NCI-H2227 (cell line): ENCODE measurements around the gene MAP1LC3B.
"Not testable (repeated sequence)": the region's sequence is repeated elsewhere in the genome, so short reads cannot be mapped to it uniquely, and the experiment has no call there.

Experiments used
- DNase-seq: peaks from one replicate; lab custom pipeline; 2025; ENCODE audit not compliant: unreplicated experiment; lab: John Stamatoyannopoulos, UW

MAP1LC3B gene

DNA sequence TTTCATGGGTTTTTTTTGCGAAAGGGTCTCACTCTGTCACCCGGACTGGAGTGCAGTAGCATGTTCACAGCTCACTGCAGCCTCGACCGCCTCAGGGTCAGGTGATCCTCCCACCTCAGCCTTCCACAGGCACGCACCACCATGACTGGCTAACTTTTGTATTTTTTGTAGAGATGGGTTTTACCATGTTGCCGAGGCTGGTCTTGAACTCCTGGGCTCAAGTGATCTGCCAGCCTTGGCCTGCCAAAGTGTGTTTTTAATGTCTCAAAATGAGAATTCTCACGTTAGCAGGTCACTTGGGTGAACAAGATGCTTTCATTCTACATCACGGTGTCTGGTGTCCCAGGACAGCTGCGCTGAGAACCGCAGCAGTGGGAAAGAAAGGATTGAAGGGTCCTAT, 11.7 kb upstream of the MAP1LC3B start:
- no peak for DNase-seq

DNA sequence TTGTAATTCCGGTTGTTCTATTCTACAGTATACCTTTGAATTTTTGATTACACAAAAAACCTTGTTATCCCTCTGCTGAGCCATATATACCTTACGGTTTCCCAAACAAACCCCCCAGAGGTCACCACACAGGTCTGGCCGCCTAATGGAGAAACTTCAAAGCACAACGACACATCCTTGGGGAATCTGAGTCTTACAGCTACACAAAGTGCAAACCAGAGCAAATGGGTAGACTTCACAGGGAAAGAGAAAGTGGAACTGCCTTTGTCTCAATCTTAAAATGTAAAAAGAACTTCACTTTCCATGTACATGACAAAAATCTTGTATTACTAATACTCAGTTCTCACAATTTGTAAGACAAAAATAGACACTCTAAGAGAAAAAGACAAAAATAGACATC, 11.3 kb upstream of the MAP1LC3B start:
- DNase-seq, result no peak

DNA sequence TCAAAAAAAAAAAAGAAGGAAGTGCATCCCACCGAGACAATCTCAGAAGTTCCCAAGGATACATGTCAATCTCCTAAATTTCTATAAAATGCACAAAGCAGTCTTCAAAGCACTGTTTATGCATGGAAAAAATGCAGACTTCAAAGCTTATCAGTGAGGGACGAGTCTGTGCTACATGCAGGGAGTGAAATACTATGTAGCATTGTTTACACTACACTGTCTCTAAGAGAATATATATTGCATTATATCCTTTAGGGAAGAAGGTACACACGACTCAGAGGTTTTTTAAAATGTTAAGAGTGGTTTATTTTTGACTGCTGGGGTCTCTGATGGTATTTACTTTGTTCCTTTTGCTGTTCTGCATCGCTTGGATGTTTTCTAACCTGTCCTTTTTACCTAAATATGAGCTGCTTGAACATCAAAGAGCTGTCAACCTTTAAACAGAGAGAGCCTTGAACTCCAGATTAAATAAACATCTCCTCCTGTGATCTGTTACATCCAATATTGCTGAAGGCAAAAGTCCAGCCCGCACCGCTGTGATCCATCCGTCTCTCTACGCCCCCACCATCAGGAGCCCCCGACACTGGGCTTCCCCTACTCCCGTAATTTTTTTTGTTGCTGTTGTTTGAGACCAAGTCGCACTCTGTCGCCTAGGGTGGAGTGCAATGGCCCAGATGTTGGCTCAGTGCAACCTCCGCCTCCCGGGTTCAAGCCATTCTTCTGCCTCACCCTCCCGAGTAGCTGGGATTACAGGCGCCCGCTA, 9.9 kb upstream of the MAP1LC3B start:
- no peak for DNase-seq

DNA sequence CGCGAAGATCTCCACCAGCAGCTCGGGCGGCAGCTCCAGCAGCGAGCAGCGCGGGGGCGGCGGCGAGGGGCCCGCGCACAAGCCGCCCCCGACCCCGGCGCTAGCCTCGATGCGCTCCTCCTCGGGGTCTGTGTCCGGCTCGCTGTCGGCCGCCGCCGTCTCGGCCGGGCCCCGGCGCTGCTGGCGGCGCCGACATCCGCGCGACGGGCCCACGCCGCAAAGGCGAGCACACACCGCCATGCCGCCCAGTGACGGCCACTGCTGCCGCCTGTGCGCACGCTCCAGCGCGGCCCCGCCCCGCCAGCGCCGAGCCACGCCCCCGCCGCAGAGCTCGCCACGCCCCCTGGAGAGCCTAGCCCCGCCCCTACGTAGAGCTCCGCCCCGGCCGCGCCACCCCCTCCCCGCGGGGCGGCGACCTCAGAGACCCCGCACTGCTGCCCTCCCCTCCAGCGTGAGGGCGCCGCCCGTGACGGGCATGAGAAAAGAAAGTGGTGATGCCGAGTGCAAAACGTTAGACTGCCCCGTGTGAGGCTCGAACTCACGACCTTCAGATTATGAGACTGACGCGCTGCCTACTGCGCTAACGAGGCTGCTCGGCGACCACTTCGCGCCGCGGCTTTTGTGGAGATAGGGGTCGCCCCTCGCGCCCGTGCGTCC, 8.5 kb upstream of the MAP1LC3B start, which contains the start of gene FBXO31:
FBXO31 (minus strand) TSS at position 272 of the 657 bp plus-strand sequence; CDS start at position 240, 32 bp downstream.
- DNase-seq, result peak; percentile 89

DNA sequence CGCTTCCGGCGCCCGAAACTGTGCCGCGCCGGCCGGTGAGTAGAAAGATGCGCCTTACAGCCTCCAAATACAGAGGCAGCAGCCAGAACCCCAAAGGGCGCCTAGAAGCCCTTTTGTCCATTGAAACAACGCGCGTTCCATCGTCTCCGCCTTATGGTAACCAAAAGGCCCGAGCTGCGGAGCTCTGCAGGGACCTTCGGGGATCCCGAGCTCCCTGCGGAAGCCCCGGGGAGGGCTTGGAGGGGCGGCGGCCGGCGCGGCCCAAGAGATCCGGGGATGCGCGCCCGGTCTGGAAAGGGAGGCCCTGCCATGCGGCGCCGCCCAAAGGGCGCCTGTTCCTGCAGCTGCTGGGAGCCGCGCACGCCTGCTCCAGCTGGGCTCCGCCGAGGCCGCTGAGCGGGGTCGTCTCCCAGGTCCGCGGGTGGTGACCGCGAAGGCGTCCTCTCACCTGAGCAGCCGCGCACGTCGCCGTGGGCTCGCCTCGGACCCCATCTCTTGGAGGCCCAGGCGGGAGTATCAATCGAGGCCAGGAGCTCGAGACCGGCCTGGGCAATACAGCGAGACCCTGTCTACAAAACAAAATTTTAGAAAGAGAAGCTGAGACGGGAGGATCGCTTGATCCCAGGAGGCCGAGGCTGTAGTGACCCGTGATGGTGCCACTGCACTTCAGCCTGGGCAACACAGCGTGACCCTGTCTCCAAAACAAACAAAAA, 7.8 kb upstream of the MAP1LC3B start:
- no peak for DNase-seq

DNA sequence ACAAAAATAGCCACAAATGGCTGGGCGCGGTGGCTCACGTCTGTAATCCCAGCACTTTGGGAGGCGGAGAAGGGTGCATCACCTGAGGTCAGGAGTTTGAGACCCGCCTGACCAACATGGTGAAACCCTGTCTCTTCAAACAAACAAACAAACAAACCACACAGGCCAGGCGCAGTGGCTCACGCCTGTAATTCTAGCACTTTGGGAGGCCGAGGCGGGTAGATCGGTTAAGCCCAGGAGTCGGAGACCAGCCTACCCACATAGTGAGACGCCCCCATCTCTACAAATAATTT, 7.3 kb upstream of the MAP1LC3B start:
- not testable (repeated sequence) for DNase-seq

DNA sequence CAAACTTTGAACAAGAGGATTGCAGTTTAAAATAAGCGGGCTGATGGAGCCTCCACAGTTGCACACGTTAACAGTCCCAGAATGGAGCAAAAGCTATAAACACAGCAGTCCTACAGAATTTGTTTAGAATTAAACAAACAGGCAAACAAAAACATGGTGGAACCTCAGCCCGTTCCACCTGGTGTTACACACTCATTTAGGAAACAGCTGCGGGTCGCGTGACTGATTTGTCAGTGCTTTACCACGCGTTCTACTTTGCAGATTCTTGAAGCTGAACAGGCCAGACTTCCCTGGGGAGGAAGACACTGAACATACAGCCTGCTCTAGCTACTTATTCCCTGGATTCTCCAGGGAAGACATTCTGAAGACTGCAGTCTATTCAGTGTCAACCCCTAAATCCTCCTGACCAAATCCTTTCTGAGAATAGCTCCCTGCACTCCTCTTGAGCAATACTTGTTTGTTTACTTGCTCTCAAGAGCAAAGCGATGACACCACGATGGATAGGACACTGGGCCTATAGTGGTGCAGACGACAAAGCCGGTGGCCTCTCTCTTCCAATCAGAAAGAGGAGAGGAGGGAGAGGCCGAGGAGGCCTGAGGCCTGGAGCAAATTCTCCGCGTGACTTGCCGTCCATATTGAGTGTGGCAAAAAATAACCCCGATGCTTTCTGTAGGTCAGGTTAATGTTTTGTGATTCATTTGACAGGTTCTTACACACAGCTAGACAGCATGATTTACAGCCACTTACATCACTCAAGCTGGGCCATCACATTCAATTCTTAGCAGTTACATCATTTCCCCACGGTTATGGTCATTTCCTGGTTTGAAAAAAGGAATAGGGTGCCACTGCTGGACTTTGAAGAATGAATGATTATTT, 4.0 kb upstream of the MAP1LC3B start:
- DNase-seq, result peak; percentile 95

DNA sequence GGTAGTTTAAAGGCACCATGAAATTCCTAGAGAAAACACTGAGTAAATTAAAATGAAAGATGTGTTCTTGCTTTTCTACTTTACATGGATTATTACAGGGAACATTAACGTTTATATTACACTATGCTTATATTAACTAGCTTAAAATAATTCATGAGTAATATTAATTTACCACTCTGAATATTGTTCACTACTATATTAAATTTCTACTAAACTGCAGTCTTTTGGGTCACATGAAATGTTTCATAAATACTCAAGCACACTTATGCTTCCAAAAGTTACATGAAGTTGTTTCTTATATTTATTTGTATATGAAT, 3.4 kb upstream of the MAP1LC3B start:
- DNase-seq, result no peak

DNA sequence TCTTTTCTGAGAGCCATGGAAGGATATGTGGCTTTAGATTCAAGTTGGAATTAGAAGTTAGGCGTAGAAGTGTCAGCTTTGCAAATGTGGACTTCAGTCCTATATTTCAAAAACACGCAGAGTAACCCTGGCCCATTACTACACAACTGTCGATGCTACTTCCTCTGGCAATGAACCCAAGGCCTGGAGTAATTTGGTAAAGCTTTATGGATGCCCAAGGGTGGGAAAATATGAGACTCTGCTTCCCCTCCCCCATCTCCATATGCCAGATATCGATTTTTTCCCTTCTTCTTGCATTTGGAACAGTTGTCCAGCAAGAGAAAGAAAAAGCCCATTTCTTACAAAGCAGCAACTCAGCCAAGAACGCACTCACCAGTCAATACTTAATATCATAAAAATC, 2.9 kb upstream of the MAP1LC3B start:
- peak; percentile 77 for DNase-seq

DNA sequence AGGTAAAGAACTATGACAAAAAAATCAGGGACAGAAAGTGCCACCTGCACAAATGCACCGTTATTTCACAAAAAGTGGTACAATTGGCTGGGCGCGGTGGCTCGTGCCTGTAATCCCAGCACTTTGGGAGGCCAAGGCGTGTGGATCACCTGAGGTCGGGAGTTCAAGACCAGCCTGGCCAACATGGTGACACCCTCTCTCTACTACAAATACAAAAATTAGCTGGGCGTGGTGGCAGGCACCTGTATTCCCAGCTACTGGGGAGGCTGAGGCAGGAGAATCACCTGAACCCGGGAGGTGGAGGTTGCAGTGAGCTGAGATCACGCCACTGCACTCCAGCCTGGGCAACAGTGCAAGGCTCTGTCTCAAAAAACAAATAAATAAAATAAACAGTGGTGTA, 2.2 kb upstream of the MAP1LC3B start:
- not testable (repeated sequence) for DNase-seq

DNA sequence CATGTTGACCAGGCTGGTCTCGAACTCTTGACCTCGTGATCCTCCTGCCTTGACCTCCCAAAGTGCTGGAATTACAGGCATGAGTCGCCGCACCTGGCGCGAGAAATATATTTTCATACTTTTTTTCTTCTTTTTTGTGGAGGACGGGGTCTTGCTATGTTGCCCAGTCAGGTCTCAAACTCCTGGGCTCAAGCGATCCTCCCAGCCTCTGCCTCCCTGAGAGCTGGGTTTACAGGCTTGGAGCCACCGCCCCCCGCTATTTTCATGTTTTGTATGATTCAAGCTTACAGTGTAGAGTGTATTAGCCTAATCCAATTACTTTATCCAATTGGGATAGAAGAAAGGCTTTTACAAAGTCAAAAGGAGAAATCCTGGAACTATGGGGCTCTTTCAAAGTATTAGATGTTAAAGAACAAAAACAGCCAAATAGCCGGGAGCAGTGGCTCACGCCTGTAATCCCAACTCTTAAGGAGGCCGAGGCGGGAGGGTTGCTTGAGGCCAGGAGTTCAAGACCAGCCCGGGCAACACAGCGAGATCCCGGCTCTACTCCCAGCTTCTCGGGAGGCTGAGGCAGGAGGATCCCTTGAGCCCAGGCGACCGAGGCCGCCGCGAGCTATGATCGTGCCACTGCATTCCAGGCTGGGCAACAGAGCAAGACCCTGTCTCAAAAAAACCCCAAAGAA, 1.4 kb upstream of the MAP1LC3B start:
- DNase-seq, result no peak

DNA sequence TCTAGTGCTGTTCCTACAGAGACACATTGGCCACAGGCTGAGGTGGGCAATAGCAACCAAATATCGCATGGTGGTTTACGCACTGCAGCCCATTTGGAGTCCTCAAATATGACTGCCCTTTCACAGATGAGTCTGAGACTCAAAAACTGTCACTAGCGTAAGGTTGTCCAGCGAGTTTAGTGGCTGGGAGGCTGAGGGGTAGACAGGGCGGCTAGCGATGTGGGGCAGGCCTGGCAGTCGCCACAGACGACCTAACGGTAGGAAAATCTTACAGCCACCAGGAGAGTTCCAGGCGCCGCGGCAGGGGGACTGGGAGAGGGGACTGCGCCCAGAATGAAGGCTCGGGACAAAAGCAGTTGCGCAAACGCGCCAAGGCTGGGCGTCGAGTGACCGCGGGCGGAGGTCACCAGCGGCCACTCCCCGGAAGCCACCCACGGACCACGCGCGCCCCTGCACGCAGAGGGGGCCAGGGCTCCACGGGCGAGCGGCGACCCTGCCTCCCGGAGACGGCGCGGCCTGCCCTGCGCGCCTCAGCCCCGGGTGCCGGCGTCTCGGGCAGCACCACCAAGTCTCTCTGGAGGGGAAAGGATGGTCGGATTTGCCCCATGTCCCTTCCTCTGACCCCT, 699 bp upstream of the MAP1LC3B start:
- DNase-seq, result no peak

DNA sequence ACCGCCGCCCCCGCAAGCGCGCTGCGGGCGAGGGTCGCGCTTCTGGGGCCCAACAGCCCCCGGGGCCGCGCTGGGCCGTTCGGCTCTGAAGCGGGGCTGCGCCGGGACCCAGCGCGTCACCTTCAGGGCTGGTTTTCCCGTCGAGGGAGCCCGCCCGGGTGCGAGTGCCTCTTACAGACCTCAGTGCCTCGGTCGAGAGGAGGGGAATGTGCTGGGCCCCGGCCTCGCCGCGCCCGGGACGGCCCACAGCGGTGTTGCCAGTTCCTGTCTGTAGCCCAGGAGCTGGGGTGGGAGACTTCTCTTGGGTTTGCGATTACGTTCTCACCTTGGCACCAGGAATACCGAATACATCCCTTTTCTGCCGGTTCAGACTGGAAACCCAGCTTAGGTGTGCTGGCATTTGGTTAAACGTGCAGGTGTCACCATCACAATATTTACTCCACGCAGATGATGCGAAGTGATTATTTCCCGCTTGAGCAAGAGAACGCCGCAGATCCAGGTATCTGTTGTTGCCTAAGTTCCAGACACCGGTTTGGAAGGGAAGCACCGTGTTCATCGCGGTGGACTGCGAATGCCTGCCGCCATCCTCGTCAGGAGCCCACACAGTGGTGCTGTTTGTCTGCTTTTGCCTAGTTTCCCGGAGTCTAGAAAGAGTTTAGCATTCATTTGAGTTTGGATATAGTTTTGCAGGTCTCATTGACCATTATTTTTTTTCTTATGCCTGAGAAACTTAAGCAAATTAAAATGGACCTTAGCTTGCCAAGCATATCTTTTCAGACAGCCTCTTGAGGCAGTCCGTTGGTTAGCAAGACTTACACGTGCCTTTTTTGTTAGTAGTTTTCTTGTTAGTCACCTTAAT, 914 bp downstream of the MAP1LC3B start:
- DNase-seq, result peak; percentile 22

DNA sequence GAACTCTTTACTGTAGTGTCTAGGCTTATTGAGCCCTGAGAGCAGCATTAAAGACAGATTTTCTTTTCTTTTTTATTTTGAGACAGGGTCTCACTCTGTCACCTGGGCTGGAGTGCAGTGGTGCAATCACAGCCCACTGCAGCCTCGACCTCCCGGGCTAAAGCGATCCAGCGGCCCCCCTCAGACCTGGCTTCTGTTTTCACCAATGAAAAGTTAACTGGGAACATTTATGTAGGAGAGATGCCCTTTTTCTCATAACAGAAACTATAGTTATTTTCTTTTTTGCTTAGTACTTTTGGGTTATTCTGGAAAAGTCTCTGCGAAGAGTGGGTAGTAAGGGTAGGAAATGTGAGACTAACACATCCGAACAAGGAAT, 1.5 kb downstream of the MAP1LC3B start:
- no peak for DNase-seq

DNA sequence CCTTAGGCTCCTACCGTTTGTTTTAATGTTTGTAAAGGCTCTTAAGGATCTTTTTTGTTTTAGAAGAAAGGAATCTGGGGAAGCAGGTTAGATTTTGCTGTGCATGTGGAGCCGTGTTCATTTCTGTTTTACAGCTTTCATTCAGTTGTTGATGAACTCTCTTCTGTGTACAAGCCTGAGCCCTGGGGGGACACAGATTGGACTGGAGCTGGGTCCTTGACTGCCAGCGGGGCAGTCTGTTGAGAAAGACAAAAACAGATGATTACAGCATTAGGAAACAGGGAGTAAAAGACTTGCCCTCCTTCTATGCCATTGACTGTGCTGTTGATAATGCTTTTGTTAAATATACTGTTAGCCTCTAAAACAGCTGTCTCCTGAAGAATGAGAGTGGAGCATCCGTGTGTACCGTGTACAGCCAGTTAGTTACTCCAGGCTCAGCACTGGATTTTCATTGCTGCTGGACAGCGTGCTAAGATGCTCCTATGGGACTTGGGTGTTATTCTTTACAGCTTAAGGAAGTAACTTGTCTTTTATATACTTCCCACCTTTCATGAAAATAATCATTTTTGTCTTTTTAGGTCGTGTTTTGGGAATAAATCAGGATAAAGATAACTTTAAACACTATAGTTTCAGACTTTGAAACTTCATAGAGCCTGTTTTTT, 3.2 kb downstream of the MAP1LC3B start:
- DNase-seq, result no peak

DNA sequence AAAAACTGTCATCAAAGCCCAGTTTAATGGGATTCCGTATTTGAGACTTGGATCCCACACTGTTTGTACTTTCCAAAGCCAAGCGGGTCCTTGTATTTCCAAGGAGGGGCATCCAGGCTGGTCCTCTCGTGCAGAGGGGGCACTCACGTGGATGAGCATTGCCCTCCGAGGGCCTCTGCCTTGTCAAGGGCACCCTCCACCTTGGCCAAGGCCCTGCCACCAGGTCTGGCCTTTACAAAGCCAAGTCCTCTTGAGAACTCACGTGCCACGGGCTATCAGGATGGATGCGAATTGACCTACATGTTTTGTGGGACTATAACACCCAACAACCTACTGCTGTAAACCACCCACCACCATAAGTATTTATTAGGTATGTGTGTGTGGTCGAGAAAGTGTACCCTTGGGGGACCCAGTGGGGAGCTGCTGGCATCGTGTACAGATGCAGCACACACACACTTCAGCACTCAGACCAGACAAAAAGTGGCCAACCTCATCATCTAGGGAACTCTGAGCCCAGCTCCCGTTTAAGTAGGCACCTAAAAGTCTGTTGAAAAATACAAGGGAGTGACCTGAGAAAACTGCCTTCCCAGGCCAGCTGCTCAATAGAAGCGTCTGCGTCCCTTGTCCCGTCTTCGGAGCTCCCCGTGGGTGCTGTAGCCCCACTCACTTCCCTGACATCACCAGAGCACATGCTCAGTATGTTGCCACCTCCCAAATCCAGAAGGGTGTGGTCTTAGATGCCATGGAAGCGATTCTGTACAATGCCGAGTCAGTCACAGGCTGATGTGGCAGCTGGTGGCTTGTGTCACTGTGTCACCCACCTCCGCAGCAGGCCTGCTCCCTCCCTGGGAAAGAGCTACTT, 12.9 kb downstream of the MAP1LC3B start:
- no peak for DNase-seq

DNA sequence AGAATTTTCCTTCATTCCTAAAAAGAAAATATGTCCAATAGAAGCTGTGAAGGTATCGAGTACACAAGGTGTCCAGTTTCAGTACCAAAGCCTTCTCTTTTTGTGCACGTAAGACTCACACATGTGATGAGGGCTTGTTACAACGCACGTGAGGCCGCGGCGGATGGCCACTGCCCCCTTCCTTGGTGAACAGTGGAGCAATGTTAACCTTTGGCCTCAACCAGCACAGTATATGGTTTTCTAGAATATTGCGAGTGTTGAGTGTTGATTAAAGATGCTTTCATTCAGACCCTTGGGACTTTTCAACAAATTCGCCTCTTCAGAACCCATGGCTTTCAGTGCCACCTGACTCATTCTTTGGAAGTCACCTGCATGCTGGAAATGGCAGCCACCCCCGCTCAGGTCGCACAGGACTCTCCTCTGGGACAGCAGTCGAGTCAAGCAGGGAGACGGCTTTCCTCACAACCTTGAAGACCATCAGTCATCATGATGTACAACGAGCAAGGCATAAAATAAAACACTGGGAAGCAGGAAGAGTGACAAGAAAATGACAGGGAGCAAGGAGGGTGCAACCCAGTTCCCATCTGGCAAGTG, 14.5 kb downstream of the MAP1LC3B start:
- DNase-seq, result no peak
